GM12873 (cell line): ENCODE data around the gene ABHD17C.

ENCODE experiments used
- TF ChIP-seq, protein P1 (sequence below): IDR thresholded peaks from 2 replicates; pipeline ENCODE4 v1.5.1; 2012; ENCODE audit warnings: low read depth, mild to moderate bottlenecking, moderate library complexity, low read length, control low read depth; ENCODE audit not compliant: insufficient read depth; ENCODE audit errors: missing control alignments

ABHD17C gene

DNA sequence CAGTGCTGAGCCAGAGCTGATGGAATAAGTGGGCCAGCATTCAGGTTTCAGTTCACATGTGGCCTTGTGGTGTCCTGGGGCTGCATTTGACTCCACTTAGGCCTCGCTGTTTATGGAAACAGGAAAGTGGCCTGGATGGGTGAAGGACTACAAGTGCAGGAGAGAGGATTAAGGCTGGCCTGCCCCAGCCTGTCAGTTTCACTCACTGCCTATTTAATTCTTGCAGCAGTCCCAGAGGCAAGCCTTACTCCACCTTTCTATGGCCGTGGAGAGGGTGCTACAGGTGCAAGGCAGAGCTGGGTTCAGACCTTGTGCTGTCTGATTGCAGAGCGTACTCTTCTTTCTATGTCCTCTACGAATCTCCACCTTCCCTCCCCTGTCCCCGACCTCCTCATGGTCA lies 37.7 kb downstream of the ABHD17C start:
- TF ChIP-seq, protein P1, sequence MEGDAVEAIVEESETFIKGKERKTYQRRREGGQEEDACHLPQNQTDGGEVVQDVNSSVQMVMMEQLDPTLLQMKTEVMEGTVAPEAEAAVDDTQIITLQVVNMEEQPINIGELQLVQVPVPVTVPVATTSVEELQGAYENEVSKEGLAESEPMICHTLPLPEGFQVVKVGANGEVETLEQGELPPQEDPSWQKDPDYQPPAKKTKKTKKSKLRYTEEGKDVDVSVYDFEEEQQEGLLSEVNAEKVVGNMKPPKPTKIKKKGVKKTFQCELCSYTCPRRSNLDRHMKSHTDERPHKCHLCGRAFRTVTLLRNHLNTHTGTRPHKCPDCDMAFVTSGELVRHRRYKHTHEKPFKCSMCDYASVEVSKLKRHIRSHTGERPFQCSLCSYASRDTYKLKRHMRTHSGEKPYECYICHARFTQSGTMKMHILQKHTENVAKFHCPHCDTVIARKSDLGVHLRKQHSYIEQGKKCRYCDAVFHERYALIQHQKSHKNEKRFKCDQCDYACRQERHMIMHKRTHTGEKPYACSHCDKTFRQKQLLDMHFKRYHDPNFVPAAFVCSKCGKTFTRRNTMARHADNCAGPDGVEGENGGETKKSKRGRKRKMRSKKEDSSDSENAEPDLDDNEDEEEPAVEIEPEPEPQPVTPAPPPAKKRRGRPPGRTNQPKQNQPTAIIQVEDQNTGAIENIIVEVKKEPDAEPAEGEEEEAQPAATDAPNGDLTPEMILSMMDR: no peak

DNA sequence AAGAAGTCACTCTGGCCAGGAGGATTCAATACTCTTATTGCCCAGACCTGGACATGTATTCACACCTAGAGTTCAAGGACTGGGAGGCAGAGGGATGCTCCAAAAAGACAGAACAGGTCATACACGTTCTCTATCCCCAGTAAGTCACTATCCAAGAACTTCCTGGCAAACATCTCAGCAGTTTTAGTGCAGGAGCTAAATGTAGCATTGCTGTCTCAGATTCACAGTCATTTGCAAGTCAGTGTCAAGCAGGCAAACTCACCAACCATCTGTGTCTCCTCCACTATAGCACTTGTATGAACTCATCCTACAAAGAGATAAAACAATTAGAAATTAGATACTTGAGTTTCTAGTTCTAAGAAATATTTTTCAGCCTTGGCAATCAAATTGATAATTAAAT lies 38.4 kb downstream of the ABHD17C start:
- TF ChIP-seq, protein P1: no peak

DNA sequence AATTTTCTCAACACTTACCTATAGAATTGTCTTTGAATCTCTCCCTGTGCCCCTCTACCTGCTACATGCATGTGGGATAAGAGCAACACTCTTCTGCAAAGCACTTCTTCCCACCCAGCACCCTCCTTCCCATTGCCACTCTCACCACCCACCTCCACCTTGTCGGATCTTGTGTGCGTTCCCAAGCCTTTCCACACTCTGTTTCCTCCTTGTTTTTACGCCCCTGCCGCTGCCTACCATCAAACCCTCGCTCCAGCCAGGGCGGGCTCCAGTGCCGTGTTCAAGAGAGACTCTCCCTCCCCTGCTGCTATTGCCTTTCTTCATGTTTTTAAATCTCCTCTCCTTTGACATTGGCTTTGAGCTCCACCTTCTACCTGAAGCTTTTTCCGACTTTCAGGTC lies 40.2 kb downstream of the ABHD17C start:
- TF ChIP-seq, protein P1: no peak

DNA sequence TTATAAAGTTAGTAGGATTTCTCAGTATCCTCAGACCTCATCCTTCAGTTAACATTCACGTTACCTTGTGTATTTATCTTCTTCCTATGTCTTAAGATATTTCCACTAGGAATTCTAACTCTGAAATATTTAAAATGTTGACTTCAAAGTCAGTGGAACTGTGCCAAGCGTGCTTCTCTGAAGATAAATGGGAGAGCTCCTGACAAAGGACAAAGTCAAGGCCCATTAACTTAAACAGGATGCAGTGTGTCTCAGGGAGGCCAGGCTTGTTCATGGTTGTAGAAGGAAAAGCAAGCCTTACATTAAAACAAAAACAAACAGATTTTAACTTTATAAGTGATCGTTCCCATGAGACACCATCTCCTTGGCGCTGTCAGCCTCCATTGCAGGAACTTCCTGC lies 41.5 kb downstream of the ABHD17C start:
- TF ChIP-seq, protein P1: no peak

DNA sequence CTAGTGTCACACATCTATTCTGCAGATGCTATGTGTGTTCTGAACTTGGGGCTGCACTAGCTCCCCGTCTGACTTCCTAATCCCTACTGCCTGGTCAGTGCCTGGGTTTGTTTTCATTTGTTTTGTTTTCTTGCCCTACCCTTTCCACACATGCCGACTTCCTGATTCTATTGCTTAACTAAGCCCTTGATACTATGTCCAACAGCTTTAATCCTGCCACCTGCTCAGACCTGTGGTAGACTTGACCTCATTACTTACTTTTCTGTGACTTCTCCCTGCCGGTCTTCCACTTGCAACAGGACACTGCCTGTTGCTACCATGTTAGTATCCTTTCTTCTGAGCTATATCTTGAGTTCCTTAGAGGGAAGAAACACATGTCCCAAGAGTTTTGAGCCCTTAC lies 44.8 kb downstream of the ABHD17C start:
- TF ChIP-seq, protein P1: no peak

DNA sequence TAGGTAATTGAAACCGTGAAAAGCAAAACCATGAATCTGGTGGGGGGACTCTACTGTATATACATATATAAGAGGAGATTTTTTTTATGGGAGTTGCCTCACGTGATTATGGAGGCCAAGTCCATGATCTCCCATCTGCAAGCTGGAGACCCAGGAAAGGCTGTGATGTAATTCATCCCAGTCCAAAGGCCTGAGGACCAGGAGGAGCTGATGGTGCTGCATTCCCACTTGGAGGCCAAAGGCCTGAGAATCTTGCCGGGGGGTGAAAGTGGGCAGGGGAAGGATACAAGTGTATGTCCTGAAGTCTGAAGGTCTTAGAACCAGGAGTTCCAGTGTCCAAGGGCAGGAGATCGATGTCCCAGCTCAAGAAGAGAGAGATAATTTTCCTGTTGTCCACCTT lies 47.0 kb downstream of the ABHD17C start:
- TF ChIP-seq, protein P1: no peak

DNA sequence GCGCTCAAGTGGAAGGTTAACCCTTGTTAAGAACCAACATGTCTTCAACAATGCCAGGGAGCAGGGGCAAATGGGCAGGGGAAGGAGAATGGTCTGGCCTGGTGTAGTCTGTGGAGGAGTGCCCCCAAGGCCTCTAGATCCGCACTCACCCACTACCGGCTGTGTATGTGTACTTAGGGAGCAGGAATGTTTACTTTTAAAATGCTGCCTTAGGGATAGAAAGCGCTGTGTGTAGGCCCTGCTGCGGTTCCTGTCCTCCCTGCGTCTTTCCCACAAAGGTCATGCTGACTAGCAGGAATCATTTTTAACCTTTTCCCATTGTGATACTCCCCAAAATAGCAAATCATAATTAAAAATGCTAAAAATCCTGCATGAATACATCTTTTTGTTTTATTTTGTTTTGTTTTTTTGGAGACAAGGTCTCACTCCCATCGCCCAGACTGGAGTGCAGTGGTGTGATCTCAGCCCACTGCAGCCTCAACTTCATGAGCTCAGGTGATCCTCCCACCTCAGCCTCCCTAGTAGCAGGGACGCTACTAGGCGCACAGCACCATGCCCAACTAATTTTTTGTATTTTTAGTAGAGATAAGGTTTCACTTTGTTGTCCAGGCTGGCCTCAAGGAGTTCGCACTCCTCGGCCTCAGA lies 48.2 kb downstream of the ABHD17C start:
- TF ChIP-seq, protein P1: no peak
